GM18868 (cell line): ENCODE measurements around the gene ZNF678.
"Not testable (repeated sequence)": the region's sequence is repeated elsewhere in the genome, so short reads cannot be mapped to it uniquely, and the experiment has no call there.

Experiments
- ATAC-seq: cut with Tn5 transposase; IDR thresholded peaks from one replicate; pipeline ENCODE4 v1.9.1; 2021; ENCODE audit warnings: mild to moderate bottlenecking, moderate library complexity; ENCODE audit not compliant: unreplicated experiment

Gene ZNF678

GRCh38 chr1:227549892-227550291 lies 13.5 kb upstream of the ZNF678 start:
- ATAC-seq: no peak

GRCh38 chr1:227551881-227552280 lies 11.5 kb upstream of the ZNF678 start:
- ATAC-seq: not testable (repeated sequence)

GRCh38 chr1:227556288-227556687 lies 7.1 kb upstream of the ZNF678 start:
- no peak for ATAC-seq

- ATAC-seq: no peak
Measured at GRCh38 chr1:227557962-227558725, 5.2 kb upstream of the ZNF678 start.

- no peak for ATAC-seq
Measured at GRCh38 chr1:227558732-227559262, 4.6 kb upstream of the ZNF678 start.

GRCh38 chr1:227559499-227559898 lies 3.9 kb upstream of the ZNF678 start:
- no peak for ATAC-seq

- ATAC-seq: no peak
Measured at GRCh38 chr1:227559926-227560325, 3.4 kb upstream of the ZNF678 start.

GRCh38 chr1:227560393-227561173 lies 2.8 kb upstream of the ZNF678 start:
- ATAC-seq: no peak

GRCh38 chr1:227561241-227561907 lies 2.0 kb upstream of the ZNF678 start:
- no peak for ATAC-seq

- ATAC-seq: no peak
Measured at GRCh38 chr1:227562037-227562436, 1.3 kb upstream of the ZNF678 start.

- ATAC-seq: no peak
Measured at GRCh38 chr1:227562933-227563323, 428 bp upstream of the ZNF678 start.

- ATAC-seq: no peak
Measured at GRCh38 chr1:227567256-227567655, 3.9 kb downstream of the ZNF678 start.

- no peak for ATAC-seq
Measured at GRCh38 chr1:227568593-227568992, 5.2 kb downstream of the ZNF678 start.

- no peak for ATAC-seq
Measured at GRCh38 chr1:227572752-227573151, 9.4 kb downstream of the ZNF678 start.

GRCh38 chr1:227574926-227575325 lies 11.6 kb downstream of the ZNF678 start:
- ATAC-seq: no peak

- no peak for ATAC-seq
Measured at GRCh38 chr1:227576189-227576588, 12.8 kb downstream of the ZNF678 start.

GRCh38 chr1:227577500-227577899 lies 14.1 kb downstream of the ZNF678 start:
- no peak for ATAC-seq

- no peak for ATAC-seq
Measured at GRCh38 chr1:227583354-227583753, 20.0 kb downstream of the ZNF678 start.

GRCh38 chr1:227586733-227587132 lies 23.4 kb downstream of the ZNF678 start:
- no peak for ATAC-seq

- no peak for ATAC-seq
Measured at GRCh38 chr1:227587968-227588367, 24.6 kb downstream of the ZNF678 start.

- not testable (repeated sequence) for ATAC-seq
Measured at GRCh38 chr1:227588769-227589168, 25.4 kb downstream of the ZNF678 start.
